GM19099 (cell line): ENCODE measurements around the gene AOAH.

Experiments used
- POLR2A ChIP-seq: IDR thresholded peaks from 3 replicates; pipeline ENCODE4 v1.6.1; 2011; ENCODE audit warnings: low read depth; ENCODE audit not compliant: insufficient read length; ENCODE audit errors: extremely low read depth

AOAH gene

GRCh38 chr7:36658335-36659171, 65.7 kb downstream of the AOAH start:
- TF ChIP-seq POLR2A, result no peak

- no peak for TF ChIP-seq POLR2A
These were observed 67.1 kb downstream of the AOAH start for GRCh38 chr7:36657036-36657660.

- no peak for TF ChIP-seq POLR2A
These were observed 69.9 kb downstream of the AOAH start for GRCh38 chr7:36654436-36654835.

- TF ChIP-seq POLR2A, result no peak
These were observed 70.5 kb downstream of the AOAH start for GRCh38 chr7:36653663-36654355.

- no peak for TF ChIP-seq POLR2A
These were observed 71.2 kb downstream of the AOAH start for GRCh38 chr7:36653008-36653662.

- no peak for TF ChIP-seq POLR2A
These were observed 71.9 kb downstream of the AOAH start for GRCh38 chr7:36652431-36652830.

GRCh38 chr7:36651404-36651803, 72.9 kb downstream of the AOAH start:
- TF ChIP-seq POLR2A, result no peak

GRCh38 chr7:36650766-36651312, 73.5 kb downstream of the AOAH start:
- no peak for TF ChIP-seq POLR2A

GRCh38 chr7:36650320-36650719, 74.0 kb downstream of the AOAH start:
- no peak for TF ChIP-seq POLR2A

GRCh38 chr7:36648441-36648840, 75.9 kb downstream of the AOAH start:
- no peak for TF ChIP-seq POLR2A

- no peak for TF ChIP-seq POLR2A
These were observed 79.5 kb downstream of the AOAH start for GRCh38 chr7:36644625-36645422.

- TF ChIP-seq POLR2A, result no peak
These were observed 81.9 kb downstream of the AOAH start for GRCh38 chr7:36642414-36642813.

GRCh38 chr7:36642010-36642409, 82.3 kb downstream of the AOAH start:
- TF ChIP-seq POLR2A, result no peak

- no peak for TF ChIP-seq POLR2A
These were observed 83.6 kb downstream of the AOAH start for GRCh38 chr7:36640682-36641081.
